Endodermal cell (in vitro differentiated cells): Measurements from ENCODE around the gene STOML3. TPM values are rescaled to one million over a fixed set of nuclear protein-coding genes. Genes with fewer than 3 reads are reported as not detected.

ENCODE experiments used
- DNase-seq: peaks from one replicate; pipeline ENCODE4 v3.0.0-alpha.2; 2017
- H3K27ac ChIP-seq: 2 replicates; pipeline ENCODE4 v1.5.1; 2013; ENCODE audit warnings: mild to moderate bottlenecking, low read depth, low read length, moderate library complexity
- H3K27me3 ChIP-seq: 2 replicates; pipeline ENCODE4 v1.6.1; 2013; ENCODE audit warnings: mild to moderate bottlenecking, low read length, moderate library complexity; ENCODE audit not compliant: insufficient read depth, control insufficient read depth, poor library complexity, severe bottlenecking
- H3K36me3 ChIP-seq: 2 replicates; pipeline ENCODE4 v1.7.0; 2013; ENCODE audit warnings: mild to moderate bottlenecking, low read length, moderate library complexity; ENCODE audit not compliant: control insufficient read depth, insufficient read depth
- H3K4me1 ChIP-seq: one replicate; pipeline ENCODE4 v1.7.0; 2013; ENCODE audit warnings: low read length; ENCODE audit not compliant: control insufficient read depth, insufficient read depth
- H3K4me3 ChIP-seq: 2 replicates; pipeline ENCODE4 v1.5.1; 2013; ENCODE audit warnings: mild to moderate bottlenecking, low read length, moderate library complexity
- H3K9ac ChIP-seq: 2 replicates; pipeline ENCODE4 v1.6.1; 2013; ENCODE audit warnings: mild to moderate bottlenecking, low read length, moderate library complexity; ENCODE audit not compliant: poor library complexity, severe bottlenecking; ENCODE audit errors: extremely low read depth
- H3K9me3 ChIP-seq: 2 replicates; pipeline ENCODE4 v1.6.1; 2013; ENCODE audit warnings: mild to moderate bottlenecking, low read length, moderate library complexity; ENCODE audit not compliant: control insufficient read depth
- H3K27ac Mint-ChIP-seq: 2 replicates; pipeline ENCODE4 v1.8.0; 2020; ENCODE audit warnings: mixed read lengths
- H3K27me3 Mint-ChIP-seq: 2 replicates; pipeline ENCODE4 v1.8.0; 2021; ENCODE audit warnings: mild to moderate bottlenecking, mixed read lengths; ENCODE audit not compliant: insufficient read depth
- H3K36me3 Mint-ChIP-seq: 2 replicates; pipeline ENCODE4 v1.8.0; 2020; ENCODE audit warnings: low read depth, mixed read lengths
- H3K4me1 Mint-ChIP-seq: 2 replicates; pipeline ENCODE4 v1.8.0; 2020; ENCODE audit warnings: mixed read lengths
- H3K4me3 Mint-ChIP-seq: 2 replicates; pipeline ENCODE4 v1.8.0; 2020; ENCODE audit warnings: mild to moderate bottlenecking, moderate library complexity, mixed read lengths
- H3K9me3 Mint-ChIP-seq: 2 replicates; pipeline ENCODE4 v1.8.0; 2020; ENCODE audit warnings: mild to moderate bottlenecking, mixed read lengths
- whole genome bisulfite sequencing, 2 experiments: methylation state at CpG; one replicate each; pipeline versions ENCODE4 v1.1.5 to v1.1.7; 2013; ENCODE audit warnings: missing lambda C conversion rate in 2 of 2, mixed read lengths in 1 of 2; ENCODE audit not compliant: insufficient coverage in 1 of 2, insufficient read length in 1 of 2; 5-methylcytosine and 5-hydroxymethylcytosine counted together
- total RNA-seq, 2 donors: library from RNA; stranded (reverse); fragmentation: NEBNext Ultra II Directional in 1 of 2; extraction: Animal tissue kit (Norgen Biotek cat#: 25700) in 1 of 2; gene quantifications; 2 replicates in 1 of 2; 3 replicates in 1 of 2; pipeline ENCODE4 v1.2.1, GENCODE V29; 2021
- TF ChIP-seq, protein P1 (sequence below): fragments of 200-600 bp; sonication (generic); conservative IDR thresholded peaks from 2 replicates; pipeline ENCODE4 v1.5.0; 2021; ENCODE audit warnings: antibody characterized with exemption, mild to moderate bottlenecking

STOML3 gene
- total RNA-seq, 2 donors from 2014 or later = not detected

GRCh38 chr13:38954844-38955243 lies 35.8 kb downstream of the STOML3 start:
- TF ChIP-seq, protein P1, sequence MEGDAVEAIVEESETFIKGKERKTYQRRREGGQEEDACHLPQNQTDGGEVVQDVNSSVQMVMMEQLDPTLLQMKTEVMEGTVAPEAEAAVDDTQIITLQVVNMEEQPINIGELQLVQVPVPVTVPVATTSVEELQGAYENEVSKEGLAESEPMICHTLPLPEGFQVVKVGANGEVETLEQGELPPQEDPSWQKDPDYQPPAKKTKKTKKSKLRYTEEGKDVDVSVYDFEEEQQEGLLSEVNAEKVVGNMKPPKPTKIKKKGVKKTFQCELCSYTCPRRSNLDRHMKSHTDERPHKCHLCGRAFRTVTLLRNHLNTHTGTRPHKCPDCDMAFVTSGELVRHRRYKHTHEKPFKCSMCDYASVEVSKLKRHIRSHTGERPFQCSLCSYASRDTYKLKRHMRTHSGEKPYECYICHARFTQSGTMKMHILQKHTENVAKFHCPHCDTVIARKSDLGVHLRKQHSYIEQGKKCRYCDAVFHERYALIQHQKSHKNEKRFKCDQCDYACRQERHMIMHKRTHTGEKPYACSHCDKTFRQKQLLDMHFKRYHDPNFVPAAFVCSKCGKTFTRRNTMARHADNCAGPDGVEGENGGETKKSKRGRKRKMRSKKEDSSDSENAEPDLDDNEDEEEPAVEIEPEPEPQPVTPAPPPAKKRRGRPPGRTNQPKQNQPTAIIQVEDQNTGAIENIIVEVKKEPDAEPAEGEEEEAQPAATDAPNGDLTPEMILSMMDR = no peak
- no peaks in the 10 kb centered on the region for H3K36me3 ChIP-seq

GRCh38 chr13:38954291-38954690 lies 36.3 kb downstream of the STOML3 start:
- no peak for DNase-seq
- Histone ChIP-seq H3K27ac (no peak overlapping the region), H3K4me1 (no peaks in the 10 kb centered on the region), H3K27me3 (no peaks in the 10 kb centered on the region), H3K4me3 (no peak overlapping the region), H3K36me3 (no peaks in the 10 kb centered on the region), H3K9me3 (peaks cover 2% of the 10 kb centered on the region), H3K9ac (no peak overlapping the region)
- WGBS, 2 experiments = 82 to 100% methylated on average over 1 to 2 of the region's 2 CpGs
- H3K4me3 Mint-ChIP-seq = no peak overlapping the region
- no peaks in the 10 kb centered on the region for H3K9me3 Mint-ChIP-seq
- H3K4me1 Mint-ChIP-seq = no peaks in the 10 kb centered on the region
- TF ChIP-seq, protein P1 = no peak
- H3K27ac Mint-ChIP-seq = no peak overlapping the region
- H3K36me3 Mint-ChIP-seq = no peaks in the 10 kb centered on the region
- H3K27me3 Mint-ChIP-seq = no peaks in the 10 kb centered on the region

More at GRCh38 chr13:38954844-38955243, 35.8 kb downstream of the STOML3 start:
- Histone ChIP-seq H3K4me1 (no peaks in the 10 kb centered on the region), H3K27ac (no peak overlapping the region), H3K9me3 (peaks cover 8% of the 10 kb centered on the region), H3K4me3 (no peak overlapping the region), H3K27me3 (no peaks in the 10 kb centered on the region), H3K9ac (no peak overlapping the region)
- Mint-ChIP-seq H3K4me1 (no peaks in the 10 kb centered on the region), H3K36me3 (no peaks in the 10 kb centered on the region), H3K27ac (no peak overlapping the region), H3K27me3 (no peaks in the 10 kb centered on the region), H3K4me3 (no peak overlapping the region), H3K9me3 (peaks cover under 1% of the 10 kb centered on the region)
- no peak for DNase-seq

DNA sequence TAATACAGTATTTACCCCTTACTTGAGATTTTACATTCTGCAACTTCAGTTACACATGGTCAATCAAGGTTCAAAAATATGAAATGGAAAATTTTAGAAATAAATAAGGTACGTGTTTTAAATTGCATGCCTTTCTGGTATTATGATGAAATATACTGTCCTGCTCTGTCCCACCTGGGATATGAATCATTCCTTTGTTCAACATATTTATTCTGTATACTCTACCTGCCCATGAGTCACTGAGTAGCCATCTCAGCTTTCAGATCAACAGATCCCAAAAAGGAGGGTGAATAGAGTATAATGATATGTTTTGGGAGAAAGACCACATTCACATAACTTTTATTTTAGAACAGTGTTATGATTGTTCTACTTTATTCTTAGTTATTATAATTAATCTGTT lies 37.8 kb downstream of the STOML3 start:
- no peak for DNase-seq
- Histone ChIP-seq H3K9ac (no peak overlapping the region), H3K27me3 (no peaks in the 10 kb centered on the region), H3K27ac (no peak overlapping the region), H3K9me3 (no peaks in the 10 kb centered on the region), H3K36me3 (no peaks in the 10 kb centered on the region), H3K4me3 (no peak overlapping the region), H3K4me1 (no peaks in the 10 kb centered on the region)
- no peak overlapping the region for H3K4me3 Mint-ChIP-seq
- TF ChIP-seq, protein P1 = no peak
- no peaks in the 10 kb centered on the region for H3K9me3 Mint-ChIP-seq
- H3K36me3 Mint-ChIP-seq = no peaks in the 10 kb centered on the region
- 100% methylated on average over 1 of the region's 1 CpG; no CpG with 5 or more reads in 1 of the 2 experiments for WGBS, 2 experiments
- no peaks in the 10 kb centered on the region for H3K27me3 Mint-ChIP-seq
- no peaks in the 10 kb centered on the region for H3K4me1 Mint-ChIP-seq
- H3K27ac Mint-ChIP-seq = no peak overlapping the region
